ENCODE results near the gene KCND3.

Gene KCND3

DNA sequence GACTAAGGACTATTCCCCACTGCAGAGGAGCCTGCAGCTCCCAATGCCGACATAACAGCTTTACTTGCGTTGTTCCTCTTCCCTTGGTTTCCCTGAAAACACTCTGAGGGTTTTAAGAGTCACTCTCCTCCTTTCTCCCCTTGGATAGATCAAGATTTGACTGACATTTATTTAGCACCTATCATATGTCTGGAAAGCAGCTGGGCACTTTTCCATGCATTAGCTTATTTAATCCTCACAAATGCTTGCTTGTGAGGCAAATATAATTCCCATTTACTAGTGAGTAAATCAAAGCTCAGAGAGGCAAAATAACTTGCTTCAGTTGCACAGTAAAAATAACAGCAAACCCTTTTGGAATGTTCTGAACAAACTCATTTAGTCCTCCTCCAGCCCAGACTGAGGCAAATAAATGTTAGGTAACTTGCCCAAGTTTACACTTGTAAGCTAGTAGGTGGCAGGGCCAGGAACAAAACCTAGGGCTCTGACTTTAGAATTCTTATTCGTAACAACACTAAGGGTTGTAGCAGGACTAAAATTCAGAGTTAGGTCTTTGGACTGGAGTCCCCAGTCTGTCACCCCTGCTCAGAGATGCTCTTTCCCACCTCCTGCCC is 81.4 kb downstream of the KCND3 start:
- DNase-seq = no peak

DNA sequence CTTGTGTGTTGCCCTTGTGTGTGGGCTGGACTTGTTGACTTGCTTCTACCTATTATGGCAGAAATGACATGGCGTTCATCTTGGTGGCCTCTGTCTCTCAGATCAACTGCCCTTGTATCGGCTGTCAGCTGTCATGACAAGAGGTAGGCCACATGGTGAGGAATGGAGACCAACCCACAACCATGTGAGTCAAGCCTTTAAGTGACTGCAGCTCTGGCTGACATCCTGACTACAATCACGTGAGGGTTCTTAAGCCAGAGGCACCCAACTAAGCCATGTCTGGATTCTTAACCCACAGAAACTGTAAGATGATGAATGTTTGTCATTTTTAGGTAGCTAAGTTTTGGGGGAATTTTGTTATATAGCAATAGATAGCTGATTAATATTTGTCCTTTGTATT is 82.1 kb downstream of the KCND3 start:
- no peak for DNase-seq

DNA sequence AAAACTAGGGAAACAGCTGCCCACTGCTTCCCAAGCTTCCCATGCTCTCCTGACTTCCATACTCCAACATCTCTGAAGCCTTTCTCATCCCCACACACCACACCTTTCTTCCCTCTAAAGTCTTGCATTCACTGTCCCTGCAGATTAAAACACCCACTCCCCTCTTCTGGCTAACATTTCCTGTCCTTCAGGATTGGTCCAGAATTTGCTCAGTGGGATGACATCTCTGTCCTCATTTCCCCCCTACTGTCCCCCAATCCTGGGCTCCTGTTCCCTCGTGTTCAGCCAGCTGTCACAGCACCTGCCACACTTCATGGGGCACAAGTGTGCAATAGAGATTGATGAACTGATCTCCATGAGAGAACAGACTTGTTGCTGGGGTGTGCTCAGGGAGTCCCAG is 82.7 kb downstream of the KCND3 start:
- DNase-seq = no peak

DNA sequence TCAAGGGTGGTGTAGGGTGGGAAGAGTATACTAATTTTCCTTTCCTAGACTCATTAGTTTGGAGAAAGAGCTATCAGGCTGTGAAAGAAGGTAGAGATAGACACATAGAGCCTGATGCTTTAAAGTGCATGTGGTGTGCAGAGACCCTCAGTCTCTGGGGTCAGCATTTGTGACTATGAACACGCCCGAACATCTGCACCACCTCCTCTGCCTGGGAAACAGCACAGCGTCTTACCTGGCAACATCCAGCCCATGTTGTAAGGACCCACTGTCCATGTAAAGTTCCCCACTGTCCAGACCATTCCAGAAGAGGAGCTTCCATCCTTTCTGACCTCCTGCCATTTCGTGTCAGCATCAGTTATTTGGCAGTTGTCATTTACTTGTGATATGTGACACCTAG is 83.4 kb downstream of the KCND3 start:
- DNase-seq = no peak

DNA sequence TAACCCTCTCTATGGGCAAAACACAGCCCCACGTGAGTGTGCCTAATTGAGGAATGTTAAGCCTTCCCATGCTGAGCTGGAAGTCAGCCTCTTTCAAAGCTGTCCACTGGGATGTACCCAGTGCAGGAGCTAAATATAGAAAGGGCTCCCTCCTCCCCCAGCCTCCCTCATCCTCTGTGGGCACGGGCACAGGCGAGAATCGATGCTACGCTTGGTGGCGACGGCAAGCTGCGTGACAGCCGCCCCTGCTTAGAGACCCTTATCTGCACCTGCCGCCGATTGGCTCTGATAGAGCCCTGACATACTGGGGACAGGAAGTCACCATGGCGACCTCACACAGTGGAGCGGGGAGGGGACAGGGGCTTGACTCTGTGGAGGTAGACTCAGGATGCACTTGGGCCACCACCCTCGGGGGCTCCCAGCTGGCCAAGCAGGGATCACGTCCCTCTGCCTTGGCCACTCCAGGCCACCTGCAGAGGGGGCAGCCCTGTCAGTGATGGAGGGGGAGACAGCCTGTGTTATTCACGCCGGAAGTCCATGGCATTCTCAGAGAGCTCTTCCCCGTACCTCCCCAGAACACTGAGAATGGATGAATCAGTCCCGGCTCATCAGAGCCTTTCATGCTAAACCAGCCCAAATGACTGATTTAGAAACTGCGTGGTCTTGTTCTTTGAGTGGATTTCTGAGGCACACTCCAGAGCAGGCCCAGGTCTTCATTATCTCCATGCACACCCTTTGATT is 84.8 kb downstream of the KCND3 start:
- no peak for DNase-seq

DNA sequence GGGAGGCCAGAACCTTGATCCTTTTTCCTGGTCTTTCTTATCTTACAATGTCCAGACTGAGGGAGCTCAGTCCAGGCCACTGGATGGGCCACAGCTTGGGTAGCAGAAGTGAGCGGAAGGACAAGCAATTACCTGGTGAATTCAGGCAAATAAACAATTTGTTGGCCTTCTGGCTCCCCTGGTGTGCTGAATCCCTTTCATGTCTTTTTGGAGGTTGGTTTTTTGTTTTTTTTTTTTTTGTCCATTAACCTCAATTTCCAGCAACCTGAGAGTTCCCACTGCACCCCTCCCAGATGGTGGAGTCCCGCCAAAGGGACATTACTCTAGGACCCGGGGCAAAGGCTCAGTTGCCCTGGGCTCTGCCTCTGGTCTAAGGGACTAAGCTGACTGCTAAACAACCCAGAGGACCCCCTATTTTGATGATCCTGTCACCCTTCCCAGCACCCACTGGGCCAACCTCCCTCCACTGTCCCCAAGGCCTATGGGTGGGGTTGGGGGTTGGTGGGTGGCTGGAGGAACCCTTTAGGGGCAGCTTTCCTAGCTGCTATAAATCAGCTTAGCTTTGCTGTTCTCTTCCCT is 85.5 kb downstream of the KCND3 start:
- DNase-seq = no peak

DNA sequence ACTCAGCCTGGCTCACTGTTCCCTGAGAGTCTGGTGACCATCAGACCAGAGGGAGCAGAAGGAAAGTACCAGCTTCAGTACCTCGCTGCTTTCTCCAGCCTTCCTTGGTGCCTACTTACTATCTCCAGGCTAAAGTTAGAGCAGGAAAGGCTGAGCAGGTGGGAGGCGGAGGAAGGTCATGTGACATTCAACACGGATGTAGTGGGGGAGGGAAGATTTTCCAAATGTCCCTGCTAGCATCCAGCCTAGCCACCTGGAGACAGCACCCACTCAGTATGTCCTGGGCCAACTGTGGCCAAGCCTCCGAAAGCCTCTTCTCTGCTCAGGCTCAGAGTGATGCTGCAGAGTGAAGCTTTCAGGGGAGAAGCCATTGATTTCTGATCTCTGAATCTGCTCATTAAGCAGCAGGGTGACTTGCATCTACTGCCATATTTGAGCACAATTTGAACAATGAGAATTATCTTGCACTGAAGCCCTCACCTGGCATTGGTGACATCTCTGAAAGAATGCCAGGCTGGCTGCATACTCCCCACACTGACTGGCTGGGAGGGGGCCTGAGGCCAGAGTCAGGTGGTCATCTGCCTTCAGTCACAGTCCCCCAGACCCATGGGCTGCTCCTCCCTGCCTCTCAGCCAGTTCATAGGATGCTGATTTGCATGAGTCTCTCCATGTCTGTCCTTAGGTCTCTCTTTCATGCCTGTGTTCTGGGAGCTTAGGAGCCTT is 86.2 kb downstream of the KCND3 start:
- DNase-seq = no peak

DNA sequence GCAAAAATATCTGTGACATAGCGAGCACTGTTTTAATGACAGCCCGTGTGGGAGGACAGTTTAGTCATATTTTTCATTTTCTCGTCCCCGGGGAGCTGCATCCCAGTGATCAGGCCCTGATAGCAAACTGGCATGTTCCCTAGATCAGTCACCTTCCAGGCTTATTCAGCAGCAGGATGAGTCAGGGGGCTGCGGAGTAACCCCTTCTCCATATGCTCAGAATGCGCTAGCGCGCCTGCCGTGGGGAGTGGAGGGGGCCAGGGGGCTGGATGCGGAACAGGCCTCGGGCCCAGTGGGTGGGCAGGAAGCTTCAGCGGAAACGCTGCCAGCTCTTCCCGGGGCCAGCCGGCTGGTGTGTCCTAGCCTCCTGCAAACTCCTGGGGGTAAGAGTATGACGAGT is 94.0 kb downstream of the KCND3 start:
- no peak for DNase-seq

DNA sequence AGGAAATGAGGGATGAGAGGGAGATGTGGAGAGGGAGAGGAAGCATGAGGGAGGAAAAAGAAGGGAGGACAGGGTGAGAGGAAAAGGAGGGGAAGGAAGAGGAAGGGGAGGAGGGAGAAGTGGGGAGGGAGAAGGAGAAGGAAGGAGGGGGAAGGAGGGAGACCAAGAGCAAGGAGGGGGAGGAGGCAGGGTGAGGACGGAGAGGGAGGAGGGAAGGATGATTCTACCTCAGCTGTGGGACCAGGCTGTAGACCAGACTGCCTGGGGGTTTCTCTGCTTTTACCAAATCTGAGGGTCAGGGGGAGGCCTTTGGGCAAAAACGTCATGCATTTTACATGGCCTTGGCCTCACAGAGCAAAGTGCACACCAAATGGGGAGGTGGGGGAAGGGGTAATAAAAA is 94.5 kb downstream of the KCND3 start:
- DNase-seq = no peak

DNA sequence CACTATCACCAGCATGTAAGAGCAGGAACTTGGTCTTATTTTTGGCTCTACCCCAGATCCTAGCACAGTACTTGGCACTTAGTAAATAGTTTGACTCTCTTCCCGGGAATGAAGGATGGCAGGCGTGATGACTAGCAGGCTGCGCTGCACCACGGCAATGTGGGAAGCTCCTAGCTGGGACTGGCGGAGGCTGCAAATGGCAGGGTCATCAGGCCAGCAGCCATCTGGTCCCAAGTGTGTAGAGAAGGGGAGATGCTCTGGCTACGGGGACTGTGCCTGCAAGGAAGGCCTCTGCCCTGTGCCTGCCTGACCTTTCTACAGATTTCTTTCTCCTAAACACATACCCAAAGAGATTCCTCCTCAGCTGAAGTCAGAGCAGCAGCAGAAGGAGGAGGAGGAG is 95.0 kb downstream of the KCND3 start:
- no peak for DNase-seq

DNA sequence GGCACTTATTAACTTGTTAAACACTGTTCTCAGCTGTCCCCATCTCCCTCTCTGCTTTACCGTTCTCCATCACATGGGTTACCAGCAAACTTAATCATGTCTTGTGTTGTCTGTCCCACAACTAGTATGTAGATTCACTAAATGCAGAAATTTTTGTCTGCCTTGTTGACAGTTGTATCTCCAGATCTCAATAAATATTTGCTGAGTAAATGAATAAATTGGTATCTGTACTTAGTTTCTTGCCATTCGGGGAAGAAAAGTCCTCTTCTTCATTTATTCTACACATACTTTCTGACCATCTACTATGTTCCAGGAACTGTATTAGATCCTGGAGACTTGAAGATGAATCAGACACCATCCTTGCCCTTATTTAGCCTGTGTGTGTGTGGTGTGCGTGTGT is 97.9 kb downstream of the KCND3 start:
- DNase-seq = no peak

DNA sequence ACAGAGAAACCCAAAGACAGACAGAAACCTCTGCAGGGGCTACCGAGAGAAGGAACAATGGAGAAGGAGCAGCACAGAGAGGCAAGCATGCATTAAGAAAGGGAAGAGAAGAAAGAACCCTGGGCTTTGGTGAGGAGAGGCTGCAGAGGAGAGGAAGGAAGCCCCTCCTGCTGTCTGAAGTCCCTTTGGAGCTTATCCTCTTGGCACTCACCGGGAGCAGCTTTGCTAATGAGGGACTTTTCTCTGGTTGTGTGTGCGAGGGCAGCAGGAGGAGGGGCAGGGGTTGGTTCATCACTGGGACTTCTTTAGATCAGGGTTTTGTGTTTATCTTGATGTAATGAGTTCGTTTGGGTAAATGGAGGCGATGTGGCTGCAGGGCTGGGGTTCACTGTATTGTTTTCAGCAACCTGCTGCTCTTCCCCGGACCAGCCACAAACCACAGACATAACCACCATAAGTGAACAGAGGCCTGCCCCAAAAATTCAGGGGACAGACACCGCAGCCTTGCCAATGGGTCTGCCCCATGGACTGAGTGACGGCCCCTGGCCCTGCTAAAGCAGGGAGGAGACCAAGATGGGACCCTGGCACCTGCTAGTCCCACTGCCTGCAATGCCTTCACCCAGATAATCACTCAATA is 100.6 kb downstream of the KCND3 start:
- no peak for DNase-seq

DNA sequence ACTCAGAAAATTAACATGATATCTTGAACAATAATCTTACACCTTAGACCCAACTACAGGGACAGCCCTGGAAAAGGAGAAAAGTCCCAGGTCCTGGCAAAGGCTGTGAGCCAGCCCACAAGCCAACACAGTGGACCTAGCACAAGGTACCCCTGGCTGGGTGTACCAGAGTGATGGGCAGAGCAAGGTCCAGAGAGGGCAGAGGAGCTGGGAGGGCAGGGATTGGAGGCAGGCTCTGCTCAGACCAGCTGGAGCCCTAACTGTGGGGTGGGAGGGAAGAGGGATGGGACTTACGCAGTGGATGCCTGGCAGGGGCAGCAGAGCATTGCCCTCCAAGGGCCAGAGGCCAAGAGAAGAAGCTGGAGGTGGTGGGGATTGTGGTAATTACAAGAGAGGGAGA is 101.6 kb downstream of the KCND3 start:
- DNase-seq = no peak

DNA sequence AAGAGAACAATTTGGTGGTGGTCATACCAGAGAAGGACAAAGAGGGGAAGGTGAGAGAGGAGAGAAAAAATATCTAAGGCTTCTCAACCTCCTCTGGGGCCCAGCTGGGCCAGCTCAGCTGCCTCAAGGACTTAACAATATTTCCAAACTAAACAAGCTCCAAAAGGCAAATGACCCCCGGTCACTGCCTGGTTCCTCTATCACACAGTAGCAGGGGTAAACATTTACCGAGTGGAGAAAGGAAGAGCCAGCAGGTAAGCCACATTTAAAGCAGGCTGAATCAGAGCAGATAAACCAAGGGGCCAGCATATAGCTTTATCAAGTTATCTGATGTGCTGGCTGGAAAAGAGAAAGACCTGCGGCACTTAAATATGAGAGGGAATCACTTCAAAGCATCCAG is 102.1 kb downstream of the KCND3 start:
- DNase-seq = no peak

DNA sequence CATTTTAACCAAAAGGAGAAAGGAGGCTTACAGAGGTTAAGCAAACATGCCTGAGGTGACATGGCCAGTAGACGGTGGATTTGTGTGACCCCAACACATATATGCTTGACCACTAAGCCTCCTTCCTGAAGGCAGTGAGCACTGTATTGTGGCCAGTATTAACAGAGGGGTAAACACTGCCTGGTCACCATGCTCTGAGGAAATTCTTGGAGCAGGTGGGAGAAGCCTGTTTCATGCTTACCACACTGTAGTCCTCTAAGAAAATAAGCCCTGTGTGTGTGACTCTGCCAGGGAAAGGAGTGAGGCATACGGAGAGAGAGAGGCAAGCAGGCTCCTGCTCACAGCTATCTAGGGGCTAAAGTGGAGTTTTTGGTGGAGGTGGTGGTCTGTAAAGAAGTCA is 102.7 kb downstream of the KCND3 start:
- no peak for DNase-seq

DNA sequence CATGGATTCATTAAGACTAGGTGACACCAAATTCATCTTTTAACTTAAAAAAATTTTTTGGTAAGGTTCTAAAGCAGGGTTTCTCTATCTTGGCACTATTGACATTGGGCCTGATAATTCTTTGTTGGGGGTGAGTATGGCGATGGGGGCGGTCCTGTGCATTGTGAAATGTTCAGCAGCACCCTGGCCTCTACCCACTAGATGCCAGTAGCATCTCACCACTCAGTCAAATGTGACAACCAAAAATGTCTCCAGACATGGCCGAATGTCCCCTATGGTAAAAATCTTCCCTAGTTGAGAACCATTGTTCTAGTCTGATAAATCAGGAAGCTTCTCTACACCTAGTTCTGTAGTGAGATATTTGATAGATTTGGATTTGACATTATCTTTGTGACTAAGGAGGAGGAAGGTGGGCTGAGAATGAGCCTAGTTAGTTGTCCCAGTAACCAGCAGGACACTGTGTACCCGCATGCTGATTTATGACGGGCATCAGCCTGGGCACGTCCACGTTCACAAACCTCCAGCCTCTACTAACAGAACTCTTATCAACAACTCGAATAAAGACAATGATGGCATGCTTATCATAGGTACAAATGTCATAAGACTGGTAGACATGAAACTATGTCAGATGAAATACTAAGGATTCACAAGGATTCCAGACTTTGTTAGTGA is 104.6 kb downstream of the KCND3 start:
- no peak for DNase-seq

DNA sequence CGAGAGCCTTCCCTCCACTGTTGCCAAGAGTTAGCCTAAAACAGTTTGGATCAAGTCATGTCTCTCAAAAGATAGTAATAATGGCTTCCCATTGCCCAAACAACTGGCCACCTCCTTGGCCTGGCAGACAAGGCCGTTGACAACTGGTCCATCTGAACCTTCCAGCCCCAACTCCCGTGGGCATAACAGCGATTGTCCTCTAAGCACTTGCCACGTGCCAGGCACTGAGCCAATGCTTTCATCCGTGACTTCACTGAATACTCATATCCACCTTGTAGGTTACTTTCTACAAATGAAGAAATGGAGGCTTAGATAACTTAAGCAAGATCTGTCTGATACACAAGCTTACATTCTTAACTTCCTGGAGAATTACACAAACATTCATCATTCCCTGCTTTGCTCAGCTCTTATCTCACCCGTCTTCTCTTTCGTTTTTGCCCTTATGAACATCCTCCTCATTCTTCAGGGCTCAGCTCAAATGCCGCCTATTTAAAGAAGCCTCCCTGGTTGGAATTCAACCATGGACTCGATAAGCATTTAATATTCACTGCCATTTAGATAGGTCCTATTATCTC is 106.4 kb downstream of the KCND3 start:
- no peak for DNase-seq

DNA sequence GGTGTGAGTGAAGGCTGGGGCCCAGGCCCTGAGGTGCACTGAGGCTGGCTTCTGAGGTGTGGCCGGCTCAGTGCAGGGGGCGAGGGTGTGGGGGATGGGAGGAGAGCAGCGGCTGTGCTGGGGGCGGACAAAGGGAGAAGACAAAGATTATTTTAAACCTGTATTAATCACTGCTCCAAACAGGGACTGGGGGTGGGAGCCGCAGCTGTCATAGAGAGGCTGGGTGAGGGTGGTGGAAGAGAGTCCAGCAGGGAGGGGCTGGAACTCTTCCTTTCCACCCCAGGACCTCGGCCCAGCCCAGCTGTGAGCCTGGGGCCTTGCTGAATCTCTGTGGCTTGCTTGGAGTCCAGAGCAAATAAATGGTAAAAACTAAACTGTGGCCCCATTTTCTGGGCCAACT is 106.9 kb downstream of the KCND3 start:
- no peak for DNase-seq

DNA sequence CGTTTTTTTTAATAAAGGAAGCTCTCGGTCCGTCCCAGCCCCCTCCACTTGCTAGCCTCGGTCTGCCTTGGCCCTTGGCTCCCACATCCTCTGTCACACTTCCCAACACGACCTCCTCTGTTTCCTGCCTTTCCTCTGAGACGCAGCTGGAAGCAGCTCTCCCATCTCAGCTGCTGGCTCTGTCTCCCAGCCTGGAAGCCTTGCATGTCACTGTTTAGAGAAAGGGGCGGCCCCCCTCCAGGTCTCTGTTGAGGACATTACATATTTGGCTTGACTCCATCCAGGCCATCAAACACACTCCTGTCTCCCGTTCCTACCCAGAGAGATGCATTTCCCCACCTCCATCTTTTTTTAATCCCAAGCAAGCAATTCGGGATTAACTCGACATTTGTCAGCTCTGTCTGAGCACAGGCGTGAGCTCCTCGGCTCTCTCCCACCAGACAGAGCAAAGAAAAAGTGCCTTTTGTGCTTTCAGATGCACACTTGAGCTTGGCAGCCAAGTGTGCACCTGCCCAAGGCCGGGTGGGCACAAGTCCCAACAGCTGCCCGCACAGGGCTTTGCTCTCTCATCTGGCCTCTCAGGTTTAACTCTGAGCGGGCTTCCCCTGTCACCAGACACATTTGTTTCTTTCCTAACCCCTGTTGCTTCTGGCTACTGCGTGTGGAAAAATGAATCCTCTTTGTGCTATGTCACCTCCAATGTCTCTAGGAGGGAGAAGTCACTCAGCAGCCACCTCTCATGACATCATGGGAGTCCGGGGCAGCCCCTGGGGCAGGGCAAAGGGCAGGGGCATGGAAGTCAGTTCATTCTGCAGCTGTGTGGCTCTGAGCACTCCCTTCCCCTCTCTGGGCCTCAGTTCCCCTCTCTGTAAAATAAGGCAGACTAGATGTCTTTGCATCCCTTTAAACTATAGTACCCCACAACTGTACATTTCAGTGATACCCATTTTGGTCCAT is 108.3 kb downstream of the KCND3 start:
- DNase-seq = no peak

DNA sequence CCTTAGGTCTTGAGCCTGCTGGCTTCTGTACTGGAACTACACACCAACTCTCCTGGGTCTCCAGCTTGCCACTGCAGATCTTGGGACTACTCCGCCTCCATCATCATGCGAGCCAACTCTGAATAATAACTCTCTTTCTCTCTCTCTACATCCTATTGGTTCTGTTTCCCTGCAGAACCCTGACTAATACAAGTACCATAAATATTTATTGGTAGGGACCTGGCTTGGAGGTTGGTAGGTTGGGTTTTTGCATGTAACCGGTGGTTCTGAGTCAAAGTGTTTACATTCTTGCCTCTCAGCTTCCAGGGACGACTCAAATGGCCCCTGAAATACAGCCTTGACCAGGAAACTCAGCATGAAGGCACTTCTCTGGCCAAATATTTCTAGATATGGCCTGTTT is 110.4 kb downstream of the KCND3 start:
- DNase-seq = no peak

DNA sequence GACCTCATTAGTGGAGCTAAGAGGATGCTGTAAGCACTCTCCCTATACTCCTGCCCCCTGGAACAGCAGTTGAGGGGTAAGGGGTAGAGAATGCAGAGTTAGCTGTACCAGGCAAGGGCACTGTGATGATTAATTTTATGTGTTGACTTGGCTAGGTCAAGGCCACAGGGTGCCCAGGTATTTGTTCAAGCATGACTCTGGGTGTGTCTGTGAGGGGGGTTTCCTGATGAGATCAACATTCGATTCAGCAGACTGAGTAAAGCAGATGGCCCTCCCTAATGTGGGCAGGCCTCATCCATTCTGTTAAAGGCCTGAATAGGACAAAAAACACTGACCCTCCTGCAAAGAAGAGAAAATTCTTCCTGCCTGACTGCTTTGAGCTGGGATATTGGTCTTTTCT is 110.8 kb downstream of the KCND3 start:
- DNase-seq = no peak

Data from SW 1271 (cell line).